B cell (primary cell): ENCODE data around the gene JPT1.

Source experiments
- CTCF ChIP-seq: fragments of 200-600 bp; IDR thresholded peaks from one replicate; pipeline ENCODE4 v1.8.0; 2022; ENCODE audit warnings: antibody characterized with exemption, mild to moderate bottlenecking
- EZH2 ChIP-seq: IDR thresholded peaks from 2 replicates; pipeline ENCODE4 v1.6.1; 2012; ENCODE audit warnings: borderline replicate concordance, low read depth, mild to moderate bottlenecking, moderate library complexity, low read length; ENCODE audit not compliant: insufficient read depth, poor library complexity, severe bottlenecking

- TF ChIP-seq CTCF (no peak), EZH2 (no peak)
Observed at GRCh38 chr17:75138519-75138918, 15.8 kb downstream of the JPT1 start.
